ENCODE results near the gene NPHP1. TPM values are rescaled to one million over a fixed set of nuclear protein-coding genes. Genes with fewer than 3 reads are reported as not detected.

Gene NPHP1
- total and polyA plus RNA-seq, 2 of the 4 experiments (the other 2 are of a cell fraction), result 1.8 to 2.5 TPM

DNA sequence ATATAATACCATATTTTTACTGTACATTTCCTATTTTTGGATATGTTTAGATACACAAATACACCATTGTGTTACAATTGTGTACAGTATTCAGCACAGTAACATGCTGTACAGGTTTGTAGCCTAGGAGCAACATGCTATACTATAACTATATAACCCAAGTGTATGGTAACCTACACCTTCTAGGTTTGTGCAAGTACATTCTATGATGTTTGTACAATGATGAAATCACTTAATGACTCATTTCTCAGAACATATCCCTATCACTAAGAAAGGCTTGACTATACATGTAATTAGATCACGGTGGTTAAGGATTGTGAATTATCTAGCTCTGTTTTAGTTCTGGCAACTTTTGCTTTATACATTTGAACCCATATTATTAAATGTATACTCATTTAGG lies 31.3 kb downstream of the NPHP1 start:
- no peak overlapping the region for H3K18ac ChIP-seq (ENCODE audit: low read depth, low read length)
- no peak overlapping the region for H3K27ac ChIP-seq (ENCODE audit: insufficient read depth, low read length)
- H3K14ac ChIP-seq (replicated peaks; ENCODE audit: low read depth, low read length), result no peak overlapping the region
- no peaks in the 10 kb centered on the region for H3K4me1 ChIP-seq (ENCODE audit: control insufficient read depth, insufficient read depth, low read length)
- H2BK120ac ChIP-seq (ENCODE audit: low read depth, low read length), result no peak overlapping the region
- H3K9me3 ChIP-seq (ENCODE audit: control insufficient read depth, insufficient read depth, low read length), result no peaks in the 10 kb centered on the region
- dilution Hi-C loops (cut with HindIII; ENCODE audit: low sequenced_read_pairs, unreplicated experiment), result no loop called here
- CTCF ChIA-PET, result no interaction called here
- no TSS peak for BruUV-seq (replicated peaks)
- no peak overlapping the region for H2BK5ac ChIP-seq (ENCODE audit: low read depth, low read length, poor library complexity, severe bottlenecking)
- H3K27me3 ChIP-seq (ENCODE audit: control insufficient read depth, insufficient read depth, low read length), result no peaks in the 10 kb centered on the region
- H3K9ac ChIP-seq (ENCODE audit: low read depth, low read length), result no peak overlapping the region
- no peak overlapping the region for H3K4me3 ChIP-seq (ENCODE audit: insufficient read depth, low read depth, low read length)
- H4K20me1 ChIP-seq (ENCODE audit: insufficient read depth, low read length), result no peaks in the 10 kb centered on the region
- H3K4me2 ChIP-seq (ENCODE audit: low read depth, low read length), result no peak overlapping the region
- no peak overlapping the region for H2BK15ac ChIP-seq (ENCODE audit: low read depth, low read length)
- no peak overlapping the region for H3K4ac ChIP-seq (ENCODE audit: low read depth, low read length)
- POLR2A ChIA-PET (ENCODE audit: unreplicated experiment), result no interaction called here
- no peaks in the 10 kb centered on the region for H3K36me3 ChIP-seq (ENCODE audit: control insufficient read depth, insufficient read depth, low read length)
- TF ChIP-seq CHD1 (IDR thresholded peaks at IDR 0.05; ENCODE audit: low read depth, low read length) (no peak), CEBPB (IDR thresholded peaks at IDR 0.05; ENCODE audit: low read depth, low read length) (peak; percentile 79)
- H3K9me1 ChIP-seq (ENCODE audit: insufficient read depth, low read length), result no peaks in the 10 kb centered on the region
- H3K79me1 ChIP-seq (ENCODE audit: low read depth in 1 of 2, low read length in 2 of 2), result no peaks in the 10 kb centered on the region
- H2AK9ac ChIP-seq (replicated peaks; ENCODE audit: low read depth, low read length, poor library complexity), result no peak overlapping the region
- no CpG with 5 or more reads among the region's 1 CpG for WGBS, 2 experiments (ENCODE audit: extremely low coverage in 2 of 2, insufficient read length in 1 of 2)
- H2BK20ac ChIP-seq (ENCODE audit: low read depth, low read length), result no peak overlapping the region
- H4K8ac ChIP-seq (ENCODE audit: low read depth in 2 of 2, low read length in 2 of 2), result no peak overlapping the region
- no peak overlapping the region for H2AK5ac ChIP-seq (ENCODE audit: low read depth, low read length)
- peak; percentile 70 for DNase-seq
- no peak overlapping the region for H3K23ac ChIP-seq (ENCODE audit: low read depth, low read length)
- in situ Hi-C loops (cut with MboI; ENCODE audit: low sequenced_read_pairs), result no loop called here
- intact Hi-C loops (cut with micrococcal nuclease), result loop anchor here (2.0 kb wide), 1 partner anchor 21 kb away; no protein-coding TSS in a partner anchor
- peak; percentile 63 for ATAC-seq (ENCODE audit: low read depth)
- no peak overlapping the region for H3K56ac ChIP-seq (ENCODE audit: extremely low read depth, insufficient read depth, low read length)
- no peak overlapping the region for H2AFZ ChIP-seq (replicated peaks; ENCODE audit: low read length, poor library complexity)
- H4K91ac ChIP-seq (ENCODE audit: insufficient read depth, low read depth, low read length), result no peak overlapping the region
- H4K5ac ChIP-seq (ENCODE audit: low read depth, low read length), result no peak overlapping the region
